A673 (cell line): Measurements from ENCODE around the gene OR51E1.

Experiments
- CTCF ChIP-seq: fragments of 300-800, 200-600 bp; sonication (generic); conservative IDR thresholded peaks from 2 replicates; pipeline ENCODE4 v1.5.1; 2017; ENCODE audit warnings: low read depth, mild to moderate bottlenecking, antibody characterized with exemption, low read length, moderate library complexity, mixed read lengths
- EZH2 ChIP-seq: fragments of 200-600 bp; sonication (generic); IDR thresholded peaks from 2 replicates; pipeline ENCODE4 v1.6.1; 2017; ENCODE audit warnings: borderline replicate concordance, low read depth, mild to moderate bottlenecking, mixed read lengths, antibody characterized with exemption, low read length; ENCODE audit not compliant: poor library complexity, severe bottlenecking

- no peak for TF ChIP-seq CTCF
- no peak for TF ChIP-seq EZH2
Observed at GRCh38 chr11:4704790-4705334, 61.1 kb downstream of the OR51E1 start.
